D721Med (cell line): ENCODE results near the gene CSNK2B.

ENCODE experiments used
- DNase-seq: peaks from one replicate; pipeline ENCODE4 v3.0.0; 2011; ENCODE audit warnings: low spot score; ENCODE audit not compliant: insufficient read length
- FAIRE-seq: peaks from 2 replicates; lab custom pipeline; 2011; peaks lifted over from hg19 to GRCh38; lab: Jason Lieb, UNC
- TF ChIP-seq, protein P1 (sequence below): IDR thresholded peaks from 2 replicates; pipeline ENCODE4 v1.5.1; 2012; ENCODE audit warnings: mild to moderate bottlenecking, control low read depth; ENCODE audit not compliant: insufficient read depth; ENCODE audit errors: missing control alignments

CSNK2B gene

DNA sequence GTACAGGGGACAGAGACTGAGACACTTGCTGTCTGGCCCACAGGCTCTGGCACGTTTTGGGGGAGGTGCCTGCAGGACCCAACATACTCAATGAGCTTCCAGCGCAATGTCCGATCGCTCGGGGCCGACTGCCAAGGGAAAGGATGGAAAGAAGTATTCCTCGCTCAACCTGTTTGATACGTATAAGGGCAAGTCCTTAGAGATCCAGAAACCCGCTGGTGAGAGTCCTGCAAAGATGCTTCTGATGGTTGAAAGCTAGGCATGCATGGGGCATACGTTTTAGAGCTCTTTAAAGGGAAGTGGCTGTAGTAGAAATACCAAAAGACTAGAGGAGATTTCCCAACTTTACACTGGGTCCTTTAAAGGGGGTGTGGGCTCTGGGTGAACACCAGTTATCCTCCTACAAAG is 43.2 kb upstream of the CSNK2B start:
- TF ChIP-seq, protein P1, sequence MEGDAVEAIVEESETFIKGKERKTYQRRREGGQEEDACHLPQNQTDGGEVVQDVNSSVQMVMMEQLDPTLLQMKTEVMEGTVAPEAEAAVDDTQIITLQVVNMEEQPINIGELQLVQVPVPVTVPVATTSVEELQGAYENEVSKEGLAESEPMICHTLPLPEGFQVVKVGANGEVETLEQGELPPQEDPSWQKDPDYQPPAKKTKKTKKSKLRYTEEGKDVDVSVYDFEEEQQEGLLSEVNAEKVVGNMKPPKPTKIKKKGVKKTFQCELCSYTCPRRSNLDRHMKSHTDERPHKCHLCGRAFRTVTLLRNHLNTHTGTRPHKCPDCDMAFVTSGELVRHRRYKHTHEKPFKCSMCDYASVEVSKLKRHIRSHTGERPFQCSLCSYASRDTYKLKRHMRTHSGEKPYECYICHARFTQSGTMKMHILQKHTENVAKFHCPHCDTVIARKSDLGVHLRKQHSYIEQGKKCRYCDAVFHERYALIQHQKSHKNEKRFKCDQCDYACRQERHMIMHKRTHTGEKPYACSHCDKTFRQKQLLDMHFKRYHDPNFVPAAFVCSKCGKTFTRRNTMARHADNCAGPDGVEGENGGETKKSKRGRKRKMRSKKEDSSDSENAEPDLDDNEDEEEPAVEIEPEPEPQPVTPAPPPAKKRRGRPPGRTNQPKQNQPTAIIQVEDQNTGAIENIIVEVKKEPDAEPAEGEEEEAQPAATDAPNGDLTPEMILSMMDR = no peak
- FAIRE-seq = no peak
- no peak for DNase-seq

DNA sequence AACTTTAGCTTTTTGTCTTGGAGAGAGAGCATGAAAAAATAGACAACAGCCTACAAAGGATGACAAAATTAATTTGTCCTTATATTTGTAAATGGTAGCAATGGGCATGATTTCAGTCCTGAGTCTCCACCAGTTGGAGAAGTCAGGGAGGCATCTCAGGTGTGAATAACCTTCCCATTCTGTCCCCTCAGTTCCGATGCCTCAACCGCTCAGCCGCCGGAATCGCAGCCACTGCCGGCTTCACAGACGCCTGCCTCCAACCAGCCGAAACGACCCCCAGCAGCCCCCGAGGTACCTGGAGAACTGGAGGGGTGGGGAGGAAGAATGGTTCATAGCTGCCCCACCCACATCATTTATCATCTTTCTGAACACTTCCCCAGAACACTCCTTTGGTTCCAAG is 41.8 kb upstream of the CSNK2B start:
- TF ChIP-seq, protein P1 = no peak
- FAIRE-seq (no peak), DNase-seq (no peak)

DNA sequence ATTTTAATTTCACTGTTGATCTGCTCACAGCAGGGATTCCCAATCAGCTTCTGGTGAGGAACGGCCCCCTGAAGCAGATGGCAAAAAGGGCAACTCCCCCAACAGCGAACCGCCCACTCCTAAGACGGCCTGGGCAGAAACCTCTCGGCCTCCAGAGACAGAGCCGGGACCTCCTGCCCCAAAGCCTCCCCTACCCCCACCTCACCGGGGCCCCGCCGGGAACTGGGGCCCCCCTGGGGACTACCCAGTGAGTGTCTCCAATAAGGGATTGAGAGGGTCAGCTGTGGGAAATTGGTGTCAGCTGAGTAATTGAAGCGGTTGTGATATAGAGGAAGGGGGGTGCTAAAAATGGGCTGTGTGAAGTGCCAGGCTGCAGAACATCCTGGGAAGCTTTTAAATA is 38.9 kb upstream of the CSNK2B start:
- DNase-seq (no peak), FAIRE-seq (no peak)
- TF ChIP-seq, protein P1 = no peak

DNA sequence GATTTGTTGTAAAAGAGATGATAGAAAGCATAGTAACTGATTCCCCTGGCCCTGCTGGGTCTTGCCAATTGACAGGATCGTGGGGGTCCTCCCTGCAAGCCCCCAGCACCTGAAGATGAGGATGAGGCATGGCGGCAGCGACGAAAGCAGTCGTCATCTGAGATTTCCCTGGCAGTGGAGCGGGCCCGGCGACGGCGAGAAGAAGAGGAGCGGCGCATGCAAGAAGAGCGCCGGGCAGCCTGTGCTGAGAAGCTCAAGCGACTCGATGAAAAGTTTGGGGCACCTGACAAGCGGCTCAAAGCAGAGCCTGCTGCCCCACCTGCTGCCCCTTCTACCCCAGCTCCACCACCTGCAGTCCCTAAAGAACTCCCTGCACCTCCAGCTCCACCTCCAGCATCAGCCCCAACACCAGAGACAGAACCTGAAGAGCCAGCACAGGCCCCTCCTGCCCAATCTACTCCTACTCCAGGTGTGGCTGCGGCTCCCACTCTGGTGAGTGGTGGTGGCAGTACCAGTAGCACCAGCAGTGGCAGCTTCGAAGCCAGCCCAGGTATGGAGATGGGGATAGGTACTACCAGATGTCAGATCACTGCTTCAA is 38.1 kb upstream of the CSNK2B start:
- DNase-seq (no peak), FAIRE-seq (no peak)
- TF ChIP-seq, protein P1 = no peak

DNA sequence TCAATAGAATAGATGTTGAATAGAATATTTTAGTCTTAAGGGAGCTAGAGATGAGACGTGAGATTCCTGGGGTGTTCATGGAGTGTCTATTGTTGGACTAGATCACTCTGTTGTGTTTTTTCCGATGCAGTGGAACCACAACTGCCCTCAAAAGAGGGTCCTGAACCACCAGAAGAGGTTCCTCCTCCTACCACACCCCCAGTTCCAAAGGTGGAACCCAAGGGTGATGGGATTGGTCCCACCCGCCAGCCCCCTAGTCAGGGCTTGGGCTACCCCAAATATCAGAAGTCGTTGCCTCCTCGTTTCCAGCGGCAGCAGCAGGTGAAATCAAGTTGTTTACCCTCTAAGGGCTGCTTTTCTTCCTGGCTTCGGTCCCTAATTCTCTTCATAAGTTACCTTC is 36.9 kb upstream of the CSNK2B start:
- no peak for FAIRE-seq
- TF ChIP-seq, protein P1 = no peak
- no peak for DNase-seq

DNA sequence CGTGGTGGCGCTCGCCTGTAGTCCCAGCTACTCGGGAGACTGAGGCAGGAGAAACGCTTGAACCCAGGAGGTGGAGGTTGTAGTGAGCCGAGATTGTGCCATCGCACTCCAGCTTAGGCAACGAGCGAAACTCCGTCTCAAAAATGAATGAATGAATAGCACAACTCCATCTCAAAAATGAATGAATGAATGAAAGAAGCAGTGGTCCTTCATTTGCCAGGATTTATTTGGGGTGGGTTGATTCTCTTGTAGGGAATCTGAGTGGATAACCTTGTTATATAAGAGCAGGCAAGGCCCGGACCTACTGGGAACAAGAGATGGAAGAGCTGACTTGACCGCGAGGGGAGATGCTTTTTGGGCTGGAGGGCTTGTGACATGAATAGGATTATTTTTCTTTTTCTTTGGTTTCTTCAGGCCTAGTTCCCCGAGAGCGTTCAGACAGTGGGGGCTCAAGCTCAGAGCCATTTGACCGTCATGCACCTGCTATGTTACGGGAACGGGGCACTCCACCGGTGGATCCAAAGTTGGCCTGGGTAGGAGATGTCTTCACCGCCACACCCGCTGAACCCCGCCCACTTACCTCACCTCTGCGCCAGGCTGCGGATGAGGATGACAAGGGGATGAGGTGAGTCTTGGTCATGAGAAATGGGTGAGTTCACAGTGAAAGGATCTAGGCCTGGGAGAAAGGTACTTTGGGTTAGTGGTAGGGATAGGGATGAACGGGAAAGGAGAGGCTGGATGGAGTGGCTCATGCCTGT is 35.5 kb upstream of the CSNK2B start:
- FAIRE-seq = no peak

More for the DNA sequence above, 35.5 kb upstream of the CSNK2B start:
- TF ChIP-seq, protein P1 = no peak
- DNase-seq = no peak
